Ramos (cell line): Measurements from ENCODE around the gene ACTL6B.

ENCODE experiments used
- in situ Hi-C: fragments of 300-500 bp; cut with MboI; formaldehyde crosslinking; loops from one replicate; pipeline ENCODE4 v1.14.3; 2022; ENCODE audit warnings: low sequenced_read_pairs; ENCODE audit not compliant: unreplicated experiment

Gene ACTL6B

GRCh38 chr7:100604028-100604975 lies 51.9 kb downstream of the ACTL6B start:
- in situ Hi-C loops, result no loop called here

GRCh38 chr7:100603726-100604027 lies 52.6 kb downstream of the ACTL6B start:
- in situ Hi-C loops, result no loop called here

GRCh38 chr7:100602889-100603725 lies 53.1 kb downstream of the ACTL6B start:
- in situ Hi-C loops, result no loop called here

GRCh38 chr7:100600730-100601038 lies 55.6 kb downstream of the ACTL6B start:
- in situ Hi-C loops, result no loop called here

- in situ Hi-C loops, result no loop called here
These were observed 56.1 kb downstream of the ACTL6B start for GRCh38 chr7:100599911-100600729.

- in situ Hi-C loops, result no loop called here
These were observed 57.8 kb downstream of the ACTL6B start for GRCh38 chr7:100598425-100598824.

GRCh38 chr7:100595188-100595587 lies 61.1 kb downstream of the ACTL6B start:
- in situ Hi-C loops, result no loop called here
